Stimulated activated CD8-positive, alpha-beta memory T cell treated with anti-CD3 and anti-CD28 coated beads, Interleukin-7, amount 100 ng/mL, for 1 hour (primary cell): ENCODE results near the gene ZNF658.
A peak's percentile ranks its signal among the peaks of the same experiment; 100 is the strongest.
"Not testable (repeated sequence)": the region's sequence is repeated elsewhere in the genome, so short reads cannot be mapped to it uniquely, and the experiment has no call there.

Experiments
- DNase-seq, 2 donors: peaks; one replicate each; pipeline ENCODE4 v3.0.0-alpha.2; 2020; ENCODE audit warnings: low read depth in 2 of 2

ZNF658 gene

DNA sequence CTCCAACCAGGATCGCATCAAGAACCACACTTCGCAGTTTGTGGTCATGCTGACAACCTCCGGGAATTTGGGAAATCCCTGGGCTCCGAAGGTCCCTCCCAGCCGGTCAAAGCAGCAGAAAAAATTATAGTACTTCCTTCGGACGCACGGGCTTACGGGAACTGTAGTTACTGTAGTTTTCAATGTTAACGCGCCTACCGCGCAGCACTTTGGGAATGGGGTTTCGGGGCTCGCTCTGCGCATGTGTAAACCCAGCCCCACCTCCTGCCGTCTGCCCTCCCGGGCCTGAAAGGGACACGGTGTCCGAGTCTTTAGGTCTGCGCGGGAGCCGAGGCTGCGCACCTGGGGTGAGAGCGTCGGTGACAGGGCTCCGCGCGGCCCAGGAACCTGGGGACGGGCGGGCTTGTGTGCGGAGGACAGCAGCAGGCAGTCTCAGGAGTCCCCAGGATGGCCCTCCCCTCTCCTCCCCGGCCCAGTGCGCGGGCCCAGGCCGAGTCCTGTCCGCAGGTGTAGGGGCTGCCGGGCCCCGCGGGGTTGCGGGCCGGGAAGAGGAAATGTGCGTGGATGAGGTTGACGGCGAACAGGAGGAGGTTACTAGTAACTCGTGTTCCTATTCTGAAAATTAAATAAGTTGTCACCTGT lies at the start of gene ZNF658:
ZNF658 (plus strand) TSS at position 236 of the 642 bp plus-strand sequence. CDS start 2,837 bp downstream, outside the sequence.
- peak; percentile 15 to 39 for DNase-seq

DNA sequence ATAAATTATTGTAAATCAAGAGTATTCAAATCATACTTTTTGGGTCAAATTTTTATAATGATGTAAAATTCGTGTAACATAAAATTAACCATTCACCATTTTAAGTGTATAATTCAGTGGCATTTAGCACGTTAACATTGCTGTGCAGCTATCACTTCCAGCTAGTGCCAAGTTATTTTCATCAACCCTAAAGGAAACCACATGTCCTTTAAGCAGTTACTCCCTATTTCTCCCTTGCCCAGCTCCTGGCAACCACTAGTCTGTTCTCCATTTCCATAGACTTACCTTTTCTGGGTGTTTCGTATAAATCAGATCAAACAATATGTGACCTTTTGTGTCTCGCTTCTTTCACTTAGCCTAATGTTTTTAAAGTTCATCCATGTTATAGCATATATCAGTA lies 38.8 kb upstream of the ZNF658 start:
- DNase-seq: not testable (repeated sequence)

DNA sequence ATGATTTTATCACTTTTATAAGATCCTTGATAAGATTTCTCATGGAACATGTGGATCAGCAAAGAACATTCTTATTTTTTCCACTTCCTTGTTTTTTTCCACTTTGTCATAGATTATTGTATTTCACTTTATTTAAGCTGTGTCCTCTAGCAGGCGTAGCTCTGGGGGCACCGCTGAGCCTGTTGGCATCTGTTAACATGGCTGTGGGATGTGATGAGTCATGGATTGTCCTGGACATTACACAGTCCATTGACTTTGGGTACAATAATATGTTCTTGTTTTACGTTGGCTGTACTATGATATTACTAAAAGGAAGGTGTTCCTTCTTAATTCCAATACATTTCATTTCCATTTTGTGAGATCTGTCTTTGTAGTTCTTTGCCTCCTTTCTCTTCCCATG lies 31.9 kb upstream of the ZNF658 start:
- not testable (repeated sequence) for DNase-seq

DNA sequence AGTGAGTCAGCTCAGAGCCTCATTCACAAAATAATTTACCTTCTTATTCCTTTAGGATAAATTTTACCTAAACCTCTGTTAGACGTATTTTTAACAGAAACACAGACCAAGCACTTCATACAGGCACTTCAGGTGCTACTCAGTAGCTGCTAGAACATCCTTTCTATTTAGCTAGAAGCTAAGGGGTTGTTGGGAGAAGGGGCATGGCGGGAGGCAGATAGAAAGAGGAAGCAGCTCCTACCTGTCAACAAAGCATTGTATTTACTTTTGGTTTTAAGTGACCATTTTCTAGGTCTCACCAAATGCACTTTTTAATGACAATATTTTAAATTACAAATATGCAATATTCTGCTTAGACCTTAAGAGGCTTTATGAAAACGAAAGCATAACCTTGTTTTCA lies 19.9 kb upstream of the ZNF658 start:
- not testable (repeated sequence) for DNase-seq

DNA sequence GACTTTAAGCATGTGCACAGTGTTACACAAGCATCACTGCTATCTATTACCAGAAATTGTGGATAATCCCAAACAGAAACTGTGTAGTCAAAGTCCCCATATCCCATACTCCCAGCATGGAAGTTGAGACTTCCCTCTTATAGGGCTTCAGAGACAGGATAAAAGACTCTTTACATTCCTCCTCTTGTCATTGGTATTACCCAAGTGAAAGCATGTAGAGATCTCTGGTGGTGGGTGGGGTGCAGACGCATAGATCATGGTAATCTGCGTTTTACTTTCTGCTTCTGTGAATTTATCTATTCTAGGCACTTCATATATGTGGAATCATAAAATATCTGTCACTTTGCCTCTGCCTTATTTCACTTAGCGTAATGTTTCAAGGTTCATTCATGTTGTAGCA lies 18.7 kb upstream of the ZNF658 start:
- not testable (repeated sequence) for DNase-seq

DNA sequence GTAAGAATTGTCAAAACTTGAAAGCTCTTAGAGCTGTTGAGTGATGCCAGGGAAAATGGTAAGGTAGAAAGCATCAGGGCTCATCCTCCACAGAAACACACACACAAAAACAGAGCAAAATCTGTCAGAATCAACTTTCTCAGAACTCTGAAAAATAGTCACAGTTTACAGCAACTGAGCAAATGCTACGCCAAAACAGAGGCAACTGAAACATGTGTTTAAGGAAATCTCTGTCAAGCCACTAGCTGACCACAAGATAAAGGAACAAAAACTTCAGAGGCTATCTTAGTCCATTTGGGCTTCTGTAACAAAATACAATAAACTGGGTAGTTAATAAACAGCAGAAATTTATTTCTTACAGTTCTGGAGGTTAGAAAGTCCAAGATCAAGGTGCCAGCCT lies 10.2 kb upstream of the ZNF658 start:
- not testable (repeated sequence) for DNase-seq

DNA sequence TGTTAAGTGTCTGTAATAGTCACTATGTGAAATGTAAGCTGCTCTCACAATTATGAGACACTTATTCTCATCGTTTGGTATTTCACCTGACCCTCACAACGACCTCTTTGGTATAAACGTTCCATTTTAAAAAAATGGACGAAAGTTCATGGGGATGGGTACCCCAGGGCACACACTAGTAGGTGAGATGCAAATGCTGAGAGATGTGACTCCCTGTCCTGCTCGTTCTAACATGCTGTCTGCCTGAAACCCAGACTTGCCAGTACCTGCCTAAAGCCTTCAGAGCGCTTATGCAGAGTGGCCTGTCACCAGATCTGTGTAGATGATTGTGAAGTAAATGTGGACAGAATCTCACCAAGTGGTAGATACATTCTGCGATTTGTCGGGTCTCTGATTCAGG lies 616 bp downstream of the ZNF658 start:
- DNase-seq: not testable (repeated sequence)

DNA sequence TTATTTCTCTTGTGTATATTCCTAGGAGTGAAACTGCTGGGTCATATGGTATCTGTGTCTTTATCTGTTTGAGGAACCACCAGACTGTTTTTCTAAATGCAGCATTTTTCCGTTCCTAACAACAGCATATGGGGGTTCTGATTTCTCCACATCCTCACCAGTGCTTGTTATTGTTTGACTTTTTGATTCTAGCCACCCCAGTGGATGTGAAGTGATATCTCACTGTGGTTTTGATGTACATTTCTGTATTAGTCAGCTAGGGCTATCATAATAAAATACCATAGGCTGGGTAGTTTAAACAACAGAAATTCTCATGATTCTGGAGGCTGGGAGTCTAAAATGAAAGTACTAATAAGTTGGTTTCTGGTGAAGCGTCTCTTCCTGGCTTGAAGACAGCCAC lies 9.0 kb downstream of the ZNF658 start:
- DNase-seq: not testable (repeated sequence)

DNA sequence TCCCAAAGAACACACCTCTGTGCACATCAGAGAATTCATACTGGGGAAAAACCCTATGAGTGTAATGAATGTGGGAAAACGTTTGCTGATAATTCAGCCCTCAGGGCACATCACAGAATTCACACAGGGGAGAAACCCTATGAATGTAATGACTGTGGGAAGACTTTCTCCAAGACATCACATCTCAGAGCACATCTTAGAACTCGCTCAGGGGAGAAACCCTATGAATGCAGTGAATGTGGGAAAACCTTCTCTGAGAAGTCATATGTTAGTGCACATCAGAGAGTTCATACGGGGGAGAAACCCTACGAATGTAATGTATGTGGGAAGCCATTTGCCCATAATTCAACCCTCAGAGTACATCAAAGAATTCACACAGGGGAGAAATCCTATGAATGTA lies 19.5 kb downstream of the ZNF658 start:
- DNase-seq: not testable (repeated sequence)

DNA sequence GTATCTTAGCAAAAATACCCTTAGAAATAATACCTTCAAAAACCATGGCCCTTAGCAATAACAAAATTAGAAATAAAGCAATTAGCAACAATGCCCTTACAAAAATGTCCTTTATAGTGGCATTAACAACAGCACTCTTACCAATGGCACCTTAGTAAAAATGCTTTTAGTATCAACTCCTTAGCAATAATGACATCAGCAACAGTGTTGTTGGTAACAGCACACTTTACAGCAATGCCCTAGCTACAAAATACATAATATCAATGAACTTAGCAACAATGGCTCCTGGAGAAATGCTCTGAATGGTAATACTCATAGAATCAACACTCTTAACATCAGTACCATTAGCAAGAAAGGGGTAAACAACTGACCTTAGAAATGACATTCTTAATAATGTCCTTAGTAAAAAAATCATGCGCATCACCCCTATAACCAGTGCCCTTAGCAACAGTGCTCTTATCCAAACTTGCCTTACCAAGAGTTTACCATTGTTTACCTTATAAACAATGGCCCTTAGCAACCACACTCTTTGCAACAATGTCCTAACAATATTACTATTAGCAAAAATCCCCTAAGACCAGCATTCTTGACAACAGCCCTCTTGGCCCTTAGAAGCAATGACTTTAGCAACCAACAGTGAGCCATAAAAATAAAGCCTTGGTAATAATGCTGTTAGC lies 35.8 kb downstream of the ZNF658 start:
- not testable (repeated sequence) for DNase-seq

DNA sequence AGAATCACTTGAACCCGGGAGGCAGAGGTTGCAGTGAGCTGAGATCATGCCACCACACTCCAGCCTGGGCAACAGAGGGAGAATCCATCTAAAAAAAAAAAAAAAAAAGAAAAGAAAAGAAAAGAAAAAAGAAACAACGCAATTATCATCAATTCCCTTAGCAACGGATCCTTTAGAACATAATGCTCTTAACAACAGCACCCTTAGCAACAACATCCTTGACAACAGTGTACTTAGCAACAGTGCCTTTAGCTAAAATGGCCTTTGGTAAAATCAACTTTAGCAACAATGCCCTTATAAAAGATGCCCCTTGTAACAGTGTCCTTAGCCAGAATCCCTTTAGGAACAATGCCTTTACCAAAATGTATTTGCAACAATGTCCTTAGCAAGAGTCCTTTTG lies 37.1 kb downstream of the ZNF658 start:
- not testable (repeated sequence) for DNase-seq

DNA sequence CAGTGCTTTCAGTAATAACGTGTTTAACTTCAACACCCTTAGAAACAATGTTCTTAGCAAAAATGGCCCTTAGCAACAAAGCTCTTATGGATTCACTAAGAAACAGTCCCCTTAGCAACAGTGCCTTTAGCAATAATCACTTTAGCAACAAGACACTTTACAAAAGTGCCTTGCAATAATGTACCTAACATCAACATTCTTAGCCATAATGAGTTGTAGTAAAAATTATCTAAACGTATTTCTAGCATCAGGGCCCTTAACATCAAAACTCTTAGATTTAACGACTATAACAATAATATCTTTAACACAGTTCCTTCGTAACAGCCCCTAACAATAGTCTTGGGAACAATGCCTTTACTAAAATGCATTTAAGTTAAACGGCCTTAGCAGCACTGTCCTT lies 37.8 kb downstream of the ZNF658 start:
- DNase-seq: not testable (repeated sequence)

DNA sequence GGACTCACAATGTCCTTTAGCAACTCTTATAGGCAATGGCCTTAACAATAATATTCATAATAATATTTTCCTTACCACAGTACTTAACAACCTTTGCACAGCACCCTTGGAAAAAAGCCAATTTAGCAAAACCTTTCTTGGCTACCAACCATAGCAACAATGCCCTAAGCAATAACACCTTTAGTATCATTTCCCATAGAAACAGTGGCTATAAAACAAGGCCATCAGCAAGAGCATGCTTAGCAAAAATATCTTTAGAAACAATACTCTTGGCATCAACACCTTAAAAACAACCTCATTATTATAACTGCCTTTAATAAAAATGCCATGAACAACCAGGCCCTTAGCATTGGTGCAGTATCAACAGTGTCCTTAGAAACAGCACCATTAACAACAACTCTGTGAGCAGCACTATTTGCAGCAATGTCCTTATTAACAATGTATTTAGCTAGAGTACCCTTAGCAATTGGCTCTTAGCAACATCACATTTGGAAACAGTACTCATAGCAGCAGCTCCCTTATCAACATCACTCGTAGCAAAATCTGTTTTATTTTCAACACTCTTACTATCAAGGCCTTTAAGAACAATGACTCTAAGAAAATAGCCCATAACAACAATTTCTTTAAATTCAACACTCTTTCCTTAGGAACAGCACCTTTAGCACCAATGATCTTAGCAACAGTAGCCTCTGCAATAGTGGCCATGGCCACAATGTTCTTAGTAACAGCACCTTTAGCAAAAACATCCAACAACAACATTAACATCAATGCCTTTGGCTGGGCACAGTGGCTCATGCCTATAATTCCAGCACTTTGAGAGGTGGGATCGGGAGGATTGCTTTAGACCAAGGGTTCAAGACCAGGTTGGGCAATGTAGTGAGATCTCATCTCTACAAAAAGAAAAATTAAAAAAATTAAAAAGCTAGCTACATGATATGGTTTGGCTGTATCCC lies 39.6 kb downstream of the ZNF658 start:
- not testable (repeated sequence) for DNase-seq

DNA sequence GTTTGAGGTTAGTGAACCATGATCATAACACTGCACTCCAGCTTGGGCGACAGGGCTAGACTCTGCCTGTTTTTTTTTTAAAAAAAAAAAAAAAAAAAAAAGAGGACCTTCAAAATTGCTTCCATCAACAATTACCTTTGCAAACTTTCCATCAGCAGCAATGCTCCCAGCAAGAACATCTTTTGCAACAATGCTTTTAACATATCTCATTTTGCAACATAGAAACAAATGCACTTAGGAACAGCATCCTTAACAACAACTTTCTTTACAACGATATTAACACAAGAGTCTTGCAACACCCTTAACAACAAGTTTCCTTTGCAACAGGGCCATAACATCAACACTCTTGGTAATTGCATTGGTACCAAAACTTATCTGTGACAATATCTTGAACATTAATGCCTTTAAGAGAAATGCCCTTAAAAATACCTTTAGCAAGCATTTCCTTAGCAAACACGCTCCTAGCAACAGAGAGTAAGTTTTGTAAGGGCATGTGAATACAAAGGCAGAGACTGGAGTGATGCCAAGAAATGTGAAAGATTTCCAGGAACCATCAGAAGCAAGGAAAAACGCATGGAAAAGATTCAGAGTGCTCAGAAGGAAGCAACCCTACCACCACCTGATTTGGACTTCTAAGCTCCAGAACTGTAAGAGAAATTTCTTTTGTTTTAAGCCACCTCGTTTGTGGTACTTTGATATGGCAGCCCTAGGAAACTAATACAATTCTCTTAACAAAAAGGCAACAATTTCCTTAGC lies 42.1 kb downstream of the ZNF658 start:
- DNase-seq: not testable (repeated sequence)

DNA sequence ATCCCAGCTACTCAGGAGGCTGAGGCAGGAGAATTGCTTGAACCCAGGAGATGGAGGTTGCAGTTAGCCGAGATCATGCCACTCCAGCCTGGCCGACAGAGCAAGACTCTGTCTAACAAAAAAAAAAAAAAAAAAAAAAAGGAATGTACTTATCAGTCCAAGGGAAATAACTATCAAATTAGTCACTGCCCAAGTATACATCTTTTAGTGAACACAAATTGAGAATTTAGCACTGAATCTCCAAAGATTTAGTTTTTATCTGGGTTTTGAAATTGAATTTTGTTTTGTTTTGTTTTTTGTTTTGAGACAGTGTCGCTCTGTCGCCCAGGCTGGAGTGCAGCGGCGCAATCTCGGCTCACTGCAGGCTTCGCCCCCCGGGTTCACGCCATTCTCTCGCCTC lies 52.1 kb downstream of the ZNF658 start:
- DNase-seq: not testable (repeated sequence)
